OCI-LY7 (cell line): ENCODE measurements around the gene WNT3A. TPM values are rescaled to one million over a fixed set of nuclear protein-coding genes. Genes with fewer than 3 reads are reported as not detected.

Experiments used
- BruUV-seq: library from RNA; stranded (reverse); fragments of 400-500 nt; replicated peaks from 2 replicates; lab custom pipeline; 2021; lab: Mats Ljungman, UMichigan
- CTCF ChIA-PET: fragments of 300-600 bp; sonication (Branson Sonifier 250); formaldehyde crosslinking; loops from one replicate; lab custom pipeline; 2022; ENCODE audit warnings: antibody characterized with exemption; ENCODE audit not compliant: unreplicated experiment; lab: Charles Lee
- POLR2A ChIA-PET: fragments of 300-600 bp; sonication (Branson Sonifier 250); formaldehyde crosslinking; loops from one replicate; lab custom pipeline; 2022; ENCODE audit warnings: antibody characterized with exemption; lab: Charles Lee
- DNase-seq: peaks from one replicate; pipeline ENCODE4 v3.0.0-alpha.2; 2015; ENCODE audit warnings: low spot score
- H2AFZ ChIP-seq: fragments of 200-600 bp; sonication (generic), shearing (Covaris generic); 2 replicates; pipeline ENCODE4 v1.6.1; 2014; ENCODE audit warnings: mild to moderate bottlenecking, antibody characterized with exemption, low read length, moderate library complexity
- H3K27ac ChIP-seq: fragments of 200-600 bp; sonication (generic); 2 replicates; pipeline ENCODE4 v1.5.1; 2014; ENCODE audit warnings: mixed run types, low read depth, mild to moderate bottlenecking, moderate library complexity, low read length, inconsistent platforms; ENCODE audit not compliant: poor library complexity, severe bottlenecking
- H3K36me3 ChIP-seq: fragments of 200-600 bp; sonication (generic); 2 replicates; pipeline ENCODE4 v1.6.1; 2014; ENCODE audit warnings: mild to moderate bottlenecking, antibody characterized with exemption, low read length, moderate library complexity, mixed read lengths; ENCODE audit not compliant: insufficient read depth
- H3K4me1 ChIP-seq: fragments of 200-600 bp; sonication (generic); 2 replicates; pipeline ENCODE4 v1.5.1; 2014; ENCODE audit warnings: mild to moderate bottlenecking, low read length; ENCODE audit not compliant: insufficient read depth, poor library complexity, severe bottlenecking
- H3K4me2 ChIP-seq: fragments of 200-600 bp; sonication (generic); 2 replicates; pipeline ENCODE4 v1.6.1; 2014; ENCODE audit warnings: mild to moderate bottlenecking, low read length
- H3K4me3 ChIP-seq: fragments of 200-600 bp; sonication (generic); 2 replicates; pipeline ENCODE4 v1.5.1; 2014; ENCODE audit warnings: mild to moderate bottlenecking, low read depth, low read length; ENCODE audit not compliant: poor library complexity, severe bottlenecking
- H3K79me2 ChIP-seq: fragments of 200-600 bp; sonication (generic); 2 replicates; pipeline ENCODE4 v1.6.1; 2016; ENCODE audit warnings: low read depth, mild to moderate bottlenecking, low read length, moderate library complexity, mixed read lengths; ENCODE audit not compliant: insufficient read depth
- H3K9me2 ChIP-seq: fragments of 200-600 bp; sonication (generic); 2 replicates; pipeline ENCODE4 v1.6.1; 2016; ENCODE audit warnings: mild to moderate bottlenecking, low read length, mixed read lengths; ENCODE audit not compliant: insufficient read depth
- H3K9me3 ChIP-seq: fragments of 200-600 bp; sonication (generic); 2 replicates; pipeline ENCODE4 v1.6.1; 2014; ENCODE audit warnings: mild to moderate bottlenecking, mixed run types, low read length, mixed read lengths
- H4K20me1 ChIP-seq: fragments of 200-600 bp; sonication (generic); 2 replicates; pipeline ENCODE4 v1.6.1; 2014; ENCODE audit warnings: mild to moderate bottlenecking, antibody characterized with exemption, low read length, moderate library complexity, mixed read lengths; ENCODE audit not compliant: insufficient read depth
- CTCF ChIP-seq: fragments of 200-600 bp; sonication (generic); conservative IDR thresholded peaks from 2 replicates; pipeline ENCODE4 v1.5.1; 2014; ENCODE audit warnings: mild to moderate bottlenecking, antibody characterized with exemption, low read length, moderate library complexity, mixed read lengths
- EZH2phosphoT487 ChIP-seq: fragments of 200-600 bp; sonication (generic); IDR thresholded peaks from 2 replicates; pipeline ENCODE4 v1.6.1; 2018; ENCODE audit warnings: low read depth, borderline replicate concordance, mild to moderate bottlenecking, mixed run types, antibody characterized with exemption, low read length, moderate library complexity, mixed read lengths
- intact Hi-C: fragments of 100-400 bp; cut with micrococcal nuclease; formaldehyde crosslinking; loops from one replicate; pipeline ENCODE4 v1.10.0; 2022; ENCODE audit not compliant: unreplicated experiment
- total RNA-seq, 2 experiments: library from RNA; depleted of rRNA in 1 of 2; stranded (reverse); fragments of >200 nt in 1 of 2; shearing (Covaris generic) in 1 of 2; gene quantifications; 2 replicates each; pipeline ENCODE4 v1.2.3, GENCODE V29; 2014 to 2022

WNT3A gene
- total RNA-seq, 2 experiments from 2014 or later = not detected

- no TSS peak for BruUV-seq
- no peak for DNase-seq
- ChIA-PET CTCF (no interaction called here), POLR2A (no interaction called here)
- no peak overlapping the region for H3K4me2 ChIP-seq
- H3K27ac ChIP-seq = no peak overlapping the region
- no peak overlapping the region for H3K4me3 ChIP-seq
- H2AFZ ChIP-seq = no peak overlapping the region
- no peaks in the 10 kb centered on the region for H3K36me3 ChIP-seq
- no peaks in the 10 kb centered on the region for H4K20me1 ChIP-seq
- H3K9me3 ChIP-seq = no peaks in the 10 kb centered on the region
- H3K9me2 ChIP-seq = no peaks in the 10 kb centered on the region
- intact Hi-C loops = no loop called here
- H3K4me1 ChIP-seq = no peaks in the 10 kb centered on the region
- TF ChIP-seq CTCF (no peak), EZH2phosphoT487 (no peak)
- H3K79me2 ChIP-seq = no peaks in the 10 kb centered on the region
Measured at GRCh38 chr1:228016181-228016510, 9.3 kb downstream of the WNT3A start.

- H3K79me2 ChIP-seq = no peaks in the 10 kb centered on the region
- no peak overlapping the region for H2AFZ ChIP-seq
- H3K4me1 ChIP-seq = no peaks in the 10 kb centered on the region
- POLR2A ChIA-PET = interaction anchor here (0.6 kb wide), 1 partner anchor 848 kb away, joined by 3 read pairs; no protein-coding TSS in a partner anchor
- no TSS peak for BruUV-seq
- no peak for DNase-seq
- intact Hi-C loops = no loop called here
- H3K9me2 ChIP-seq = no peaks in the 10 kb centered on the region
- CTCF ChIA-PET = no interaction called here
- H3K9me3 ChIP-seq = no peaks in the 10 kb centered on the region
- no peaks in the 10 kb centered on the region for H4K20me1 ChIP-seq
- no peak overlapping the region for H3K27ac ChIP-seq
- no peak overlapping the region for H3K4me2 ChIP-seq
- no peaks in the 10 kb centered on the region for H3K36me3 ChIP-seq
- no peak overlapping the region for H3K4me3 ChIP-seq
- TF ChIP-seq EZH2phosphoT487 = no peak
- TF ChIP-seq CTCF = no peak
Measured at GRCh38 chr1:228016653-228017355, 10.0 kb downstream of the WNT3A start.

GRCh38 chr1:228017356-228018124 lies 10.7 kb downstream of the WNT3A start:
- H3K4me2 ChIP-seq = no peak overlapping the region
- H2AFZ ChIP-seq = no peak overlapping the region
- no peak overlapping the region for H3K27ac ChIP-seq
- POLR2A ChIA-PET = interaction anchor here (0.6 kb wide), 1 partner anchor 847 kb away, joined by 3 read pairs; no protein-coding TSS in a partner anchor
- H4K20me1 ChIP-seq = no peaks in the 10 kb centered on the region
- H3K4me3 ChIP-seq = no peak overlapping the region
- H3K4me1 ChIP-seq = no peaks in the 10 kb centered on the region
- intact Hi-C loops = no loop called here
- no peak for TF ChIP-seq CTCF
- no peak for TF ChIP-seq EZH2phosphoT487
- no peaks in the 10 kb centered on the region for H3K79me2 ChIP-seq
- no peaks in the 10 kb centered on the region for H3K9me3 ChIP-seq
- DNase-seq = no peak
- CTCF ChIA-PET = no interaction called here
- H3K36me3 ChIP-seq = no peaks in the 10 kb centered on the region
- no peaks in the 10 kb centered on the region for H3K9me2 ChIP-seq
- BruUV-seq = no TSS peak
